Testis (tissue), 2 donors: ENCODE data around the gene PODXL2.

Experiments used
- POLR2A ChIP-seq: fragments of 450-650 bp; IDR thresholded peaks from one replicate; pipeline ENCODE4 v1.6.1; 2017; ENCODE audit warnings: antibody characterized with exemption, mild to moderate bottlenecking, moderate library complexity
- TF ChIP-seq, protein P1 (sequence below), 3 experiments: fragments of 450-650 bp in 2 of 3; fragments of 200-600 bp in 1 of 3; sonication (generic) in 1 of 3; IDR thresholded peaks; one replicate each; pipeline ENCODE4 v1.5.1; 2016 to 2019; ENCODE audit warnings: antibody characterized with exemption in 3 of 3, mild to moderate bottlenecking in 2 of 3, moderate library complexity in 1 of 3

DNA sequence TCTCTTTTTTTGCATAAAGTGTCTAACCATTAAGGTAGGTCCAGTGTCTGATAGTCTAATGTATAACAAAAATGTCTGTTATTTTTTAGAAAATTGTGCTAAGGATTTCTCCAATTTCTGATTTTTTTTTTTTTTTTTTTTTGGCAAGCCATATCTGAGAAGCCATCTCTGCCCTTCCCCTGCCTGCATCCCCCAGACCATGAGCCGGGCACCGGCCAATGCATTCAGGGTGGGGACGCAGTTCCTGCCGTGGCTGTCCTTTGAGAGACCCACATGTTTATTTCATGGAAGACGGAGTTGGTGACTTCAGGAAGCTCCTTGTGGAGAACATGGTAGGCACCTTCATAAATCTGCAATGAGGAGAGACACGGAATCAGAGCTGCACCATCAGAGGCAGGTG lies 63.0 kb downstream of the PODXL2 start:
- TF ChIP-seq, protein P1, sequence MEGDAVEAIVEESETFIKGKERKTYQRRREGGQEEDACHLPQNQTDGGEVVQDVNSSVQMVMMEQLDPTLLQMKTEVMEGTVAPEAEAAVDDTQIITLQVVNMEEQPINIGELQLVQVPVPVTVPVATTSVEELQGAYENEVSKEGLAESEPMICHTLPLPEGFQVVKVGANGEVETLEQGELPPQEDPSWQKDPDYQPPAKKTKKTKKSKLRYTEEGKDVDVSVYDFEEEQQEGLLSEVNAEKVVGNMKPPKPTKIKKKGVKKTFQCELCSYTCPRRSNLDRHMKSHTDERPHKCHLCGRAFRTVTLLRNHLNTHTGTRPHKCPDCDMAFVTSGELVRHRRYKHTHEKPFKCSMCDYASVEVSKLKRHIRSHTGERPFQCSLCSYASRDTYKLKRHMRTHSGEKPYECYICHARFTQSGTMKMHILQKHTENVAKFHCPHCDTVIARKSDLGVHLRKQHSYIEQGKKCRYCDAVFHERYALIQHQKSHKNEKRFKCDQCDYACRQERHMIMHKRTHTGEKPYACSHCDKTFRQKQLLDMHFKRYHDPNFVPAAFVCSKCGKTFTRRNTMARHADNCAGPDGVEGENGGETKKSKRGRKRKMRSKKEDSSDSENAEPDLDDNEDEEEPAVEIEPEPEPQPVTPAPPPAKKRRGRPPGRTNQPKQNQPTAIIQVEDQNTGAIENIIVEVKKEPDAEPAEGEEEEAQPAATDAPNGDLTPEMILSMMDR (IDR thresholded peaks at IDR 0.05), result no peak
- TF ChIP-seq POLR2A, result no peak
